ENCODE data around the gene BMPR1B.

DNA sequence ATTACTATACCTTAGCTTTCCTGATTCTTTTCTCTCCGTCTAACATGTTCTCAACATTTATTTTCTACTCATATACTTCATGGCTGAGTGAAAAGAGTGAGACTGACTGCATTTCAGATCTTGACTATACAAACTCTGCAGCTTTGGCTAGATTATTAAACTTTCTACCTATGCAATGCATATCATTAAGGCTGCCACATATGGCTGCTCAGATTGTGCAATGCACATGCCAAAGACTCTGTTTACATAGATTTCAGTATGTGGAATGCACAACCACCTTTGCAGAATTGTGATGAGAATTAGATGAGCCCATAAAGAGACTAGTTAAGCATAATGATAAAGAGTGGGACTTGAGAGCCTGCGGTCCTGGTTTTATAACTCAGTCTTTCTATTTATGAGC lies 196.5 kb downstream of the BMPR1B start:
- TF ChIP-seq, protein P1, sequence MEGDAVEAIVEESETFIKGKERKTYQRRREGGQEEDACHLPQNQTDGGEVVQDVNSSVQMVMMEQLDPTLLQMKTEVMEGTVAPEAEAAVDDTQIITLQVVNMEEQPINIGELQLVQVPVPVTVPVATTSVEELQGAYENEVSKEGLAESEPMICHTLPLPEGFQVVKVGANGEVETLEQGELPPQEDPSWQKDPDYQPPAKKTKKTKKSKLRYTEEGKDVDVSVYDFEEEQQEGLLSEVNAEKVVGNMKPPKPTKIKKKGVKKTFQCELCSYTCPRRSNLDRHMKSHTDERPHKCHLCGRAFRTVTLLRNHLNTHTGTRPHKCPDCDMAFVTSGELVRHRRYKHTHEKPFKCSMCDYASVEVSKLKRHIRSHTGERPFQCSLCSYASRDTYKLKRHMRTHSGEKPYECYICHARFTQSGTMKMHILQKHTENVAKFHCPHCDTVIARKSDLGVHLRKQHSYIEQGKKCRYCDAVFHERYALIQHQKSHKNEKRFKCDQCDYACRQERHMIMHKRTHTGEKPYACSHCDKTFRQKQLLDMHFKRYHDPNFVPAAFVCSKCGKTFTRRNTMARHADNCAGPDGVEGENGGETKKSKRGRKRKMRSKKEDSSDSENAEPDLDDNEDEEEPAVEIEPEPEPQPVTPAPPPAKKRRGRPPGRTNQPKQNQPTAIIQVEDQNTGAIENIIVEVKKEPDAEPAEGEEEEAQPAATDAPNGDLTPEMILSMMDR (IDR thresholded peaks at IDR 0.05; ENCODE audit: borderline replicate concordance, extremely low read depth, low read length, poor library complexity, severe bottlenecking), result no peak
- no peak for TF ChIP-seq EZH2 (IDR thresholded peaks at IDR 0.05; ENCODE audit: borderline replicate concordance, low read depth, low read length, severe bottlenecking)

All from DND-41 (cell line).